NOMO-1 (cell line): ENCODE measurements around the gene TBC1D5.
"Not testable (repeated sequence)": the region's sequence is repeated elsewhere in the genome, so short reads cannot be mapped to it uniquely, and the experiment has no call there.

Experiments used
- DNase-seq, 2 experiments: peaks; one replicate each; lab custom pipeline; 2025; ENCODE audit not compliant: unreplicated experiment in 2 of 2; lab: John Stamatoyannopoulos, UW

The TBC1D5 gene

GRCh38 chr3:17742102-17742879, at the start of gene TBC1D5:
Gene TBC1D5, minus strand, starts transcription at chr3:17742631. Its CDS starts 234,061 bp downstream, at chr3:17508570.
- DNase-seq, result peak; percentile 97 to 98

- no peak for DNase-seq
Measured at GRCh38 chr3:17783426-17783825, 41.0 kb upstream of the TBC1D5 start.

- DNase-seq, result peak in 1 of 2 experiments; percentile 44
Measured at GRCh38 chr3:17782751-17783150, 40.3 kb upstream of the TBC1D5 start.

- not testable (repeated sequence) for DNase-seq
Measured at GRCh38 chr3:17780369-17780768, 37.9 kb upstream of the TBC1D5 start.

- DNase-seq, result peak; percentile 39 to 53
Measured at GRCh38 chr3:17779304-17780250, 37.1 kb upstream of the TBC1D5 start.

- not testable (repeated sequence) for DNase-seq
Measured at GRCh38 chr3:17777326-17777725, 34.9 kb upstream of the TBC1D5 start.

- no peak for DNase-seq
Measured at GRCh38 chr3:17775073-17775472, 32.6 kb upstream of the TBC1D5 start.

GRCh38 chr3:17774180-17774910, 31.9 kb upstream of the TBC1D5 start:
- DNase-seq, result not testable (repeated sequence)

- no peak for DNase-seq
Measured at GRCh38 chr3:17772556-17772955, 30.1 kb upstream of the TBC1D5 start.

GRCh38 chr3:17771177-17772017, 29.0 kb upstream of the TBC1D5 start:
- DNase-seq, result no peak

GRCh38 chr3:17770682-17771081, 28.3 kb upstream of the TBC1D5 start:
- DNase-seq, result no peak

GRCh38 chr3:17765819-17766472, 23.5 kb upstream of the TBC1D5 start:
- DNase-seq, result no peak

- no peak for DNase-seq
Measured at GRCh38 chr3:17761563-17761962, 19.1 kb upstream of the TBC1D5 start.

GRCh38 chr3:17759901-17760300, 17.5 kb upstream of the TBC1D5 start:
- DNase-seq, result no peak

GRCh38 chr3:17755836-17756235, 13.4 kb upstream of the TBC1D5 start:
- no peak for DNase-seq

GRCh38 chr3:17753632-17753992, 11.2 kb upstream of the TBC1D5 start:
- DNase-seq, result no peak

GRCh38 chr3:17752876-17753631, 10.6 kb upstream of the TBC1D5 start:
- DNase-seq, result no peak

- DNase-seq, result no peak
Measured at GRCh38 chr3:17752436-17752835, 10.0 kb upstream of the TBC1D5 start.
